ENCODE data around the gene TBCK.
"Not testable (repeated sequence)": the region's sequence is repeated elsewhere in the genome, so short reads cannot be mapped to it uniquely, and the experiment has no call there.

The TBCK gene

DNA sequence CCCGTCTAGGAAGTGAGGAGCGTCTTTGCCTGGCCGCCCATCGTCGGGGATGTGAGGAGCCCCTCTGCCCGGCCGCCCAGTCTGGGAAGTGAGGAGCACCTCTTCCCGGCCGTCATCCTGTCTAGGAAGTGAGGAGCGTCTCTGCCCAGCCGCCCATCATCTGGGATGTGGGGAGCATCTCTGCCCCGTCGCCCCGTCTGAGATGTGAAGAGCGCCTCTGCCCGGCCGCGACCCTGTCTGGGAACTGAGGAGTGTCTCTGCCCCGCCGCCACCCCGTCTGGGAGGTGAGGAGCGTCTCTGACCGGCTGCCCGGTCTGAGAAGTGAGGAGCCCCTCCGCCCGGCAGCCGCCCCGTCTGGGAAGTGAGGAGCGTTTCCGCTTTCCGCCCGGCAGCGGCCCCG lies 5.2 kb upstream of the TBCK start:
- not testable (repeated sequence) for DNase-seq (ENCODE audit: low spot score)

DNA sequence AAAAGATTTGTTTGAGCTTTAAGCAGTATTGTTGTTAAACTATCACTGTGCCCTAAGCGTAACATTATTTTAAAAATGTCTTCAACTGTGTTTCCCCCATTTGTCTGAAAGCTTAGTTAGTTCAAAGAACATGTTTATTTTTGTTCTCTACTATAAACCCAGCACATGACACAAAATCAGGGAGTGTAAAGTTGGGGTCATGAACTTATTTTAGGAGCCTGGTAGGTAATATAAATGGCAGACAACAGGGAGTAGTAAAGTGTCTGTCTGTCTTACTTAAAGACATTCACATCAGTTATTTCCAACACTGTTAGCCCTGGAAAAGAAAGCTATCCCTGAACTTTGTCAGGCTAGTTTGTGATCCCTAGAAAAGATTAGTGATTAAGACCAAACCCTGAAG lies 4.2 kb upstream of the TBCK start:
- DNase-seq (ENCODE audit: low spot score): no peak

DNA sequence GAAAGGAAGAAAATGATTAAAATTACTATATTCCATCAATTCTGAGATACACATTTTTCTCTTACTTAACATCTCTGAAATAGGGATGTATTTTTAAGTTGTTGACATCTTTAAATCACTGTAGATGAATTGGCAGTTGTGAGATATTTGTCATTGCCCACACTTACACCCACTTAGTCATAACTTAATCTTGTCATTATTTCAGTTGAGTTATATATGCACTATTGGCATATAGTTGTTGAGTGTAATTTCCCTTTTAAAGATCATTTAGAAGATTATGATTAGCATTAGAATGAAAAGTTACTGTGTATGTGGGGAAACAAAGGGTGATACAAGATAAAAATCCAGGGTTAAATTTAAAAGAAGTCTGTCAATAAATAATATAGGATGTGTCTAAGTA lies 2.5 kb upstream of the TBCK start:
- DNase-seq (ENCODE audit: low spot score): no peak

DNA sequence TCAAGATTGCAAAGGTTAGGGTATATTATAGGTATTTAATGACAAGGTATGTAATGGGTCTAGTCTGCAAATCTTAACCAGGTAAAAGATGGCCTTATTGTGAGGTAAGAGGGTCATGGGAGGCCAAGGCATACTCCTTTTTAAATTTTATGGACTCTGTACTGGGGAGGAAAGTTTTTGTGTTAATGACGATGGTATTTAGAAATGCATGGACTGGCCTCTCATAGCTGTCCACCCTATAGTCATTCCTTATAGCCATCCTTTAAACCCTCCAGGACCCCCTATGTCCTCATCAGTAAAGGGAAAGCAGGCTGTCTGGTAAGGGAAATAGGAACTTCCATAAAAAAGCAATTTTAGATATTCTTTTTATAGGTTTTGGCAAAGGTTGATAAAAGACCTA lies 1.8 kb upstream of the TBCK start:
- DNase-seq (ENCODE audit: low spot score): no peak

DNA sequence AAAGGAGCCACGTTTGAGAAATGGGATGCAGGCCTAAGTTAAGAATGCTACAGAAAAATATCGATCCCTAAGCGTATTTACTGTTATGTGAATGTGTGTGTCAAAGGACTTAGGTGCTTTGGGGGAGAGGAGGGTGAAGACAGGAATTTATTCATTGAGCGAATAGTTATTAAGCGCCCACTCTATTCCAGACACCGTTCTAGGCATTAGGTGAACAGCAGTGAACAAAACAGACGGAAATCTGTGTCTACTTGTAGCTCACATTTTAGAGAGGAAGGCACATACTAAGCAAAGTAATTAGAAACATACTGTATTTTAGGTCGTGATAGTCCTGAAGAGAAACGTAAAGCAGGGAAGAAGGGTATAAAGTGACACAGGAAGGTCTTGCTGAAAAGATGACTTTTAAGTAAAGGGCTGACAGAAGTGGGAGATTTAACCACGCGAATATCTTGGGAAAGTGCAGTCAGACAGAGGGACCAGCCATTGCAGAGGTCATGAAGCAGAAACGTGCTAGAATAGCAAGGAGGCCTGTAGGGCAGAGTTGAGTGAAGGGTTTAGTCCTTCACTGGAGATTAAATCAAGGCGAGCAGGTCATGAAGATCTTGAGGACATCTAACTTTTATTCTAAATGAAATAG lies 882 bp upstream of the TBCK start:
- no peak for DNase-seq (ENCODE audit: low spot score)

DNA sequence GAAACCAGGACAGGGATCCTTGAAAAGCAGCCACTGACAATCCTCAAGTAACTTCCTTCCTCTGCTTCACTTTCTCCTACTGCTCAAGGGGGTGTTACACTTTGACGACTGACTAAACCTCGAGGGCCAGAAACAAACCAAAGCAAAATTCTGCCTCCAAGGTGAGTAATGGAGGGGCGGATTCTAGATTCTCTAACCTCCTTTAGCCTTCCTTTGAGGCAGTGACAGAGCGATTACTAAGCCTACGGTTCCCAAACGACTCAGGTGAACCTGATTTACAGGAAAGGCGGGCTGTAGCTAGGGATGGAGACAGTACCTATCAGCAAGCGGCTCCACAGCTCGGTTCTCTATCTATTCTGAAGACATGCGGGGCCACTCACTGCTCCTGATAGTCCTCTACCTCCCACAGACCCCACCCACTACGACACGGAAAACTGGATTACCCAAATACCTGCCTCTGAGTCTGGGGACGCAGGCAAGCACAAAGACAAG lies 487 bp downstream of the TBCK start:
- DNase-seq (ENCODE audit: low spot score): no peak

DNA sequence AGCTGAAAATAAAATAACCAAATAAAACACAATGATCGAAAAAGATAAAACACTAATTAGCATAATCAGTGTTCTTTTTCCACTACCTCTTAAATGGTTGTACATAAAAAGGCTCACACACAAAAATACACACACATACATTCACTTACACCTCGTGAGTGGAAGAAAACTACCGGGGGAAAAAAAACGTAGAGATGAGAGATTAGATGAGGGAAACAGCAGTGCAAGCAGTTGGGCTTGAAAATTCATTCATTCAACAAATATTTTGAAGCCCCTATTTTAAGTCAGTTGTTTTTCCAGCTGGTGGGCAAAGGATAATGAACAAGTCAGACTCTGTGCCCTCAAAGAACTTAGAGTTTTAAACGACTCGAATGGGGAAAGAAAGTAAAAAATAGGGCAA lies 1.0 kb downstream of the TBCK start:
- no peak for DNase-seq (ENCODE audit: low spot score)

DNA sequence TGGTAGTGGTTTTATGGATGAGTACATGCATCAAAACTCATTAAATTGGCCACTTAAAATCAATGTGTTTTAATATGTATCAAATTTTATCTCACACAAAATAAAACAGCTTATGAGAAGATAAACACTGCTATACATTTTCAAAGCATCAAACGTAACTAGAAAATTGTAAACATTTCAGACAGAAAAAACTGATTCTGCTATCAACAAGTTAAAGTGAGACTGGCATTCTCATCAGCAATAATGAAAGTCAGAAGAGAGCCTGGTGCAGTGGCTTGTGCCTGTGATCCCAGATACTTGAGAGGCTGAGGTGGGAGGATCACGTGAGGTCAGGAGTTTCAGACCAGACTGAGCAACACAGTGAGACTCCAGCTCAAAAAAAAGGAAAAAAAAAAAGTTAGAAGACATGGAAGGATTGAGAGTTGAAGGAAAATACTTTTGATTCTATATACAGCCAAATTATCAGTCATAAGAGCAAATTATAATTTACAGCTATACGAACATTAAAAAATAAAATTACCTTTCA lies 2.9 kb downstream of the TBCK start:
- no peak for DNase-seq (ENCODE audit: low spot score)

DNA sequence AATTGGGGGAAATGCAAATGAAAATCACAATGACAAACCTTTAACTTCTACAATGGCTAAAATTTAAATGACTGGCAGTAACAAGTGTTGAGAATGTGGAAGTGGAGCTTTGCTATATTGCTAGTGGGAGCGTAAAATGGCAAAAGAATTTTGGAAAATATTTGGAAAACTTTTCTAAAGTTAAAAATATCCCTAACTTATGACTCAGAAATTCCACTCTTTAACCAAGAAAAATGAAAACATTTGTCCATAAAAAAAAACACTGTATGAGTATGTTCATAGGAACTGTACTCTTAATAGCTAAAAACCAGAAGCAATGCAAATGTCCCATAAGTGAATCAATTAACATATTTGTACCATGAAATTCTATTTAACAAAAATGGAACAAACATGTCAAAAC lies 3.6 kb downstream of the TBCK start:
- no peak for DNase-seq (ENCODE audit: low spot score)

DNA sequence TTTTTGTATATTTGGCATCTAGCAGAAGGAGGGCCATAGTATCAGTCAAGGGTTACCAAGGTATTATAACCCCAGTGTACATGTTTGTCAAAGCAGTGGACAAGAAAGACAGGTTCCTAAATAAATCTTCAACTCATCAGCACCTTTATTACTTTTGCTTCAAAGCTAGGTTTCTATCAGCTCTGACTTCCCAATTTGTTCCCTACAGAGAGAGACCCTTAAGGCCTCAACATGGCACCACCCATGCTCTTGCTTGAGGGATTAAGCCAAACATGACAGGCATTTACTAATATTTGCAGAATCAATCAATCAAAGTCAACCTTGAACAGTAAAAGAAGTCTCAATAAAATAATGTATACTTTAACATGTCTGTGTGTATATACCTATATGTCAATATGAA lies 9.4 kb downstream of the TBCK start:
- DNase-seq (ENCODE audit: low spot score): no peak

DNA sequence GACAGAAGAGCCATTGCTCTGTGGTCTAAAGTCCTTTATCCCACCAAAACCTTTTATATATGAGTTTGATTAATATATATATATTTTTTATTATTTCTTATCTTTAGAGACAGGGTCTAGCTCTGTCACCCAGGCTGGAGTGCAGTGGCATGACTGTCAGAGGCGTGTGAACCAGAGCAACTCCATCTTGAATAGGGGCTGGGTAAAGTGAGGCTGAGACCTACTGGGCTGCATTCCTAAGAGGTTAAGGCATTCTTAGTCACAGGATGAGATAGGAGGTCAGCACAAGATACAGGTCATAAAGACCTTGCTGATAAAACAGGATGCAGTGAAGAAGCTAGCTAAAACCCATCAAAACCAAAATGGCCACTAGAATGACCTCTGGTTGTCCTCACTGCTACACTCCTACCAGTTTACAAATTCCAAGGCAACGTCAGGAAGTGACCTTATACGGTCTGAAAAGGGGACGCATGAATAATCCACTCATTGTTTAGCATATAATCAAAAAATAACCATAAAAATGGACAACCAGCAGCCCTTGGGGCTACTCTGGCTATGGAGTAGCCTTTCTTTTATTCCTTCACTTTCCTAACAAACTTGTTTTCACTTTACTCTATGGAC lies 10.5 kb downstream of the TBCK start:
- DNase-seq (ENCODE audit: low spot score): no peak

DNA sequence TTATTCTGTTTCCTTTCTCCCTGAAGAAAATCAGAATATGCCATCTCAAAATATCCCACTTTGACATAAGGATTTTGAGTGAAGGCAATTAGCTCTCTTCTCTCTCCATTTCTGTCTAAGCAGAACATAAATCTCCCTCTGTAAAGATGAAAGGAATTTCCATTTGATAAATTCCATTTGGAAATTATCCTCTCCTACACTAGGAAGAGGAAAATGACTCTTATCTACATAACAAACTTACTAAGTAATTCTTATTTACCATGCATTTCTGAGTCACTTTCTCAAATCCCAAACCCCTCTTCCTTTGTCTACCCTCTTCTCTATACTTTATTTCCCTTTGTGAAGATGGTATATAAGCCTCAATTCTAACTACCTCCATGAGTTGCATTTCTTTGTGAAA lies 11.4 kb downstream of the TBCK start:
- no peak for DNase-seq (ENCODE audit: low spot score)

DNA sequence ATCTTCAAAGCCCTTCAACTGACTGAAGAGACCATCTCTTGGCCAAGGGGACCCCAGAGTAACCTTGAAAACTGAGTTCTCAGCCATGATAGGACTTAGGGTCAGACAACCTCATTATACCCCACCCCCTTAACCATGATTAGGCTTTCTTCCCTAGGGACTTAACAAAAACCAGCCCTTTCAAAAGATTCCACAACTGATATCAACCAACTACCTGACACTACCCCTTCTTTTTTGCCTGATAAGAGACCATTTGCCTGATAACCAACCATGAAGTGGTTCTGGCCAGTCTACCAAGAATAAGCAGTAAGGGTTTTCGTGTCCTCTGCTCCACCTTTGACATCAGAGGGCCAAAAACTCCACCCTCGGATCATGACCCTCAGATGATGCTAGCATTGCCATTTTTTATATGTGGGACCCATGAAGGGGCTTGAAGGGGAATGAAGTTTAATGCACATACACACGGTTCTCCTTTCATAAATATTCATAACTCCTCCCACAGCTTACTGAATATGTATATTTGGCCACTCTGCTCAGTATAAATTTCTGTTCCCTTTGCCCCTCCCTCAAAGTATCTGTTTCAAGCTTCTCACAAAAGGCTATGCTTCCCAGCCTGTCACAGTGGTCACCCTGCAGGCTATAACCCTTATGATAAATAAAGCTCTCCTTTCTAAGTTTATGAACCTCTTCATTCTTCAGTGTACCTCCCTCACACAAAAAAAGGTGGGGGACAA lies 12.3 kb downstream of the TBCK start:
- no peak for DNase-seq (ENCODE audit: low spot score)

DNA sequence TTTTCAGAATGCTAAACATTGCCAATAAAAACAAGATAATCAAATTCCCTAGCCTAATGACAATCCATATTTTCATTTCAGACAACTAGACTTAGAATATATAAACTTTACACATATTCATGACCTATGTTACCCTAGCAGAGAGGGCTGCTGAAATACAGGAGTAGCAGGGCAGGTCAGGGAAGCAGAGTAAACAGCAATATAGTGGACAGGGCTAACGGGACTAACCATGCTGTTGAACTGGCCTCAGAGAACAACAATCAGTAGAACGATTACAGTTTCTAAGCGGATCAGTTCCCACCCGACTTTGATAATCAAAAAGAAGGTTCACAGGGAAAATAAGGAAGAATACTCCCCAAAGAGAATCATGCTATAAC lies 14.0 kb downstream of the TBCK start:
- no peak for DNase-seq (ENCODE audit: low spot score)

DNA sequence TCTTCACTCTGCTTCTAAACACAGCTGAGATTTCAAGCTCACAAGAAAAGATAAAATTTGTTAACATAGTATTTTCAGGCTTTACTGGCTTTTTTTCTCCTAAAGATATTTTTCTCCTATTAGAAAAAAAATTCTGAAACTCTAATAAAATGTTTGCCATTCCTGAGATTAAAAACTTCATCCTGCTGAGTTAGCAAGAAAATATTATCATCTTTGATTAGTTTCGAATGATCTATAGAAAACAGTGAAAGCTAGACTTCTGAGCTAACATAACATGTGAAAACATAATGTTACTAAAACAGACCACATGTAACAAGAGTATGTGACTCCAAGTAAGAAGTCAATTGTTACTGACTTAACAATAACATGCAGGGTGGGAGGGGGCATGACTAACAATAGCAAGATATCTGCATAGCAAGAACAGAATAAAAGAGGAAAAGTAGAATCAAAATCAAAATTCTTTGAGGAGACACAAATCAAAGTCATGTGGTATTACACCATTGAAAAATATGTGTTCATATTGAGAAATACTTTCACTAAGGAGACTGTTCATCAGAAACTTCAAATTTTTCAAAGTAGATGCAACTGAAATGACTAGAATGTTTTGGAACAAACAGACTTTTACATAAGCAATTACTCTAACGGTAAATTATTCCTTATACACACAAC lies 14.5 kb downstream of the TBCK start:
- DNase-seq (ENCODE audit: low spot score): no peak

DNA sequence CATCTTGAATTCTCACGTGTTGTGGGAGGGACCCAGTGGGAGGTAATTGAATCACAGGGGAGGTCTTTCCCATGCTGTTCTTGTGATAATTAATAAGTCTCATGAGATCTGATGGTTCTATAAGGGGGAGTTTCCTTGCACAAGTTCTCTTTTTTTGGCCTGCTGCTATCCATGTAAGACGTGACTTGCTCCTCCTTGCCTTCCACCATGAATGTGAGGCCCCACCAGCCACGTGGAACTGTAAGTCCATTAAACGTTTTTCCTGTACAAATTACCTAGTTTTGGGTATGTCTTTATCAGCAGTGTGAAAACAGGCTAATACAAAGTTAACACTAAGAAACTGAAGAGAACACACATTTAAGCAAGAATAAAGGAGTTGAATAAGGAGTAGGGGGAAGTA lies 16.0 kb downstream of the TBCK start:
- no peak for DNase-seq (ENCODE audit: low spot score)

DNA sequence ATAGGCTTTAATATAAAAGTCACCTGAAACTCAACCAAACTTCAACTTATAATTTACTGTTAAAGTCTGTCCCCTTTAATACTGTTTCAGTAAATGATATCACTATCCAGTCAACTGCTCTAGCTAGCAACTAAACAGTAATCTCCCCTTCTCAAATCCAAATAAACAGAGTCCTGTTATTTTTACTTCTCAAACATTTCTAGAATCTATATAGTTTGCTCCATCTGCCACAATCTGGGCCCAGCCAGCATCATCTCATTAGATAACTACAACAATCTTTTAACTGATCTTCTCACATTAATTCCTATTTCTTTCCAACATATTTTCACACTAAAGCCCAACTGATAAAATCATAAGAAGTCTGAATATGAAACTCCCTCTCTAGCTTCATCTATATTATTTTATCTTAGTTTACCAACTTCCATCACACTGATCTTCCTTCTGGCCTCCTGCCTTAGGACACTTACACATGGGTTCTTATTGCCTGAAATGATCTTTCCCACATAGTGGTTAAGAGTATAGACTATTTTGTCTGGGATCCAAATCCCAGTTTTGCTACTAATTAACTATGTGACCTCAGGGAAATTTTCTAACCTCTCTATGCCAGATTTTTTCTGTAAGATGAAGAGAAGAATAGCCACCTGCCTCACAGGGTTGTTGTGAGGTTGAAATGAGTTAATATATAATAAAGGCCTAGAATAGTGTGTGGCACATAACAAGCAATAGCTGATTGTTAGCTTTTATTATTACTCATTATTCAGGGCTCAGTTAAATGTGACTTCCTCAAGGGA lies 18.6 kb downstream of the TBCK start:
- no peak for DNase-seq (ENCODE audit: low spot score)

DNA sequence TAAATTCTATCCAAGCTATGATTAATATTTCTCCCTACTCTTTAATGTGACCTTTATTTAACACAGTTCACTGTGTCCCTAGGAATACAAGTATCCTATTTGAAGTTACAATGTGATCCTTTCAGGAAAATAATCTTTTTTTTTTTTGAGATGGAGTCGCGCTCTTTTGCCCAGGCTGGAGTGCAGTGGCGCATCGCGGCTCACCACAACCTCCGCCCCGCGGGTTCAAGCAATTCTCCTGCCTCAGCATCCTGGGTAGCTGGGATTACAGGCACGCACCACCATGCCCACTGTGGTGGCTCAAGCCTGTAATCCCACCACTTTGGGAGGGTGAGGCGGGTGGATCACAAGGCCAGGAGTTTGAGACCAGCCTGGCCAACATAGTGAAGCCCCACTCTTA lies 21.9 kb downstream of the TBCK start:
- no peak for DNase-seq (ENCODE audit: low spot score)

DNA sequence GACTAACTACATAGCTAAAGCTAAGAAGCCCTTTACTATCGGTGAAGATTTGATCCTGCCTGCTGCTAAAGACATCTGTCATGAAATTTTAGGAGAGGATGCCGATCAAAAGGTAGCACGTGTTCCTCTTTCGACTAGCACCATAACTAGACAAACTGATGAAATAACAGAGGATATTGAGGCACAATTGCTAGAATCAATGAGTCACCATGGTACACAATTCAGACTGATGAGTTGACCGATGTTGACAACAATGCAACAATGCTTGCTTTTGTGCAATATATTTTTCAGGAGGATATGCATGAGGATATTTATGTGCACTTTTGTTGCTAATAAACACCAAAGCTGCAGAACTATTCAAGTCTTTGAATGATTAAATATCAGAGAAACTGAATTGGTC lies 24.3 kb downstream of the TBCK start:
- DNase-seq (ENCODE audit: low spot score): no peak

DNA sequence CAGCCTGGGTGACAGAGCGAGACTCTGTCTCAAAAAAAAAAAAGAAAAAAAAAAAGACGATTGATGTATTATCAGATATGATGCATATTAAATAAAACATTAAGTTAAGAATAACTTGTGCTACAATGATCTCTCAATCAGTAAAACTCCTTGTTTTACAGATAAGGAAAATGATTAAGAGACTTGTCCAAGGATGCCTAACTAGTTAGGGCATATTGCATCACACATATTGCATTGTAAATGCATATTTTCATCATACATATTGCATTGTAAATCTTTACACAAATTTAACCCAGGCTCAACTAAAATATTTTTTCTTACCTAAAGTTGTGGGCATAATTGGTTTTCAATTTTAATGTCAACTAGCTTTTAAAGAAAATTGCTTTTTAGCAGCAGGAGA lies 26.3 kb downstream of the TBCK start:
- no peak for DNase-seq (ENCODE audit: low spot score)

DNA sequence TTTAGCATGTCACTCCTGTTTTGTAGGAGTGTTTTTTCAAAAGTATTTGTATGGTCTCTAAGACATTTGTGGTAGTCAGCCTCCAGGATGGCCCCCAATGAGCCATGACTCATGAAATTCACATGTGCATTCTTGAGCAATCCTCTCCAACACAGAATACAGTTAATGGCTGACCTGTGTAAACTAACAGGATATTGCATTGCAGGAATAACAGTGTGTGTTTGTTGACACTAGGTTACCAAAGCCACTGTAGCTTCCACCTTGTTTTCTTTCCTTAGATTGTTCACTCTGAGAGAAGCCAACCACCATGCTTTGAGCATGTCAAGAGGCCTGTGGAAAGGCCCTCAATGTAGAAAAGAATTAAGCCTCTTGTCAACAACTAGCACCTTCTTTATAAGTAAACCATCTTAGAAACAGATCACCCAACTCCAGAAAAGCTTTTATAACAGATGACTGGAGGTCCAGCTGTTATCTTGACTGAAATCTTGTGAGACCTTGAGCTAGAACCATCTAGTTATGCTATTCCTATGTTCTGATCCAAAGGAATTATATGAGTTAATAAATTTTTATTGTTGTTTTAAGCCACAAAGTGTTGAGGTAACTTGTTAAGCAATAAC lies 28.5 kb downstream of the TBCK start:
- peak; percentile 21 for DNase-seq (ENCODE audit: low spot score)

DNA sequence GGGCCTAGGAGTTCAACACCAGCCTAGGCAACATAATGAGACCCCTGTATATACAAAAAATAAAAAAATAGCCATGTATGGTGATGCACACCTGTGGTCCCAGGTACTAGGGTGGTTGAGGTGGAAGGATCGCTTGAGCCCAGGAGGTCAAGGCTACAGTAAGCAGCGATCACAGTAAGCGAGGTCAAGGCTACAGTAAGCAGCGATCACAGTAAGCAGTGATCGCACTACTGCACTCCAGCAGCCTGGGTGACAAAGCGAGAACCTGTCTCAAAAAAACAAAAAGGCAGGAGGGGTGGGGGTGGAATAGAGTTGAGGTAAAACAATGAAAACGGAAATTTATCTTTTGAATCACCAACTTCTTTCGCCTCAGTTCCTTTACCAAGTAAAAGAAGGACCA lies 29.4 kb downstream of the TBCK start:
- no peak for DNase-seq (ENCODE audit: low spot score)

All from COLO829 (cell line).